HepG2 (cell line): ENCODE results near the gene EPN3. TPM values are rescaled to one million over a fixed set of nuclear protein-coding genes. Genes with fewer than 3 reads are reported as not detected.

Experiments used
- CENPBD1 ChIP-seq: sonication (generic); formaldehyde crosslinking; IDR thresholded peaks from 2 replicates; pipeline ENCODE4 v1.8.0; 2022; ENCODE audit warnings: missing genetic modification reagents, low read depth, mild to moderate bottlenecking, borderline replicate concordance
- HMG20B ChIP-seq: conservative IDR thresholded peaks from 2 replicates; pipeline ENCODE4 v1.6.1; 2016; ENCODE audit warnings: missing genetic modification reagents, missing compliant biosample characterization
- KAT7 ChIP-seq: IDR thresholded peaks from 2 replicates; pipeline ENCODE4 v1.6.1; 2018; ENCODE audit warnings: borderline replicate concordance, missing compliant biosample characterization
- KIAA2018 ChIP-seq: sonication (generic); formaldehyde crosslinking; IDR thresholded peaks from 2 replicates; pipeline ENCODE4 v1.5.0; 2020; ENCODE audit warnings: mild to moderate bottlenecking, missing genetic modification reagents, borderline replicate concordance
- LRRFIP1 ChIP-seq: sonication (generic); formaldehyde crosslinking; conservative IDR thresholded peaks from 2 replicates; pipeline ENCODE4 v1.4.0; 2020; ENCODE audit warnings: missing genetic modification reagents
- PPARG ChIP-seq: conservative IDR thresholded peaks from 2 replicates; pipeline ENCODE4 v1.6.1; 2016; ENCODE audit warnings: missing biosample characterization, missing genetic modification reagents
- RXRA ChIP-seq: sonication (generic); formaldehyde crosslinking; IDR thresholded peaks from 2 replicates; pipeline ENCODE4 v1.5.1; 2020; ENCODE audit warnings: missing genetic modification reagents
- ZFY ChIP-seq: sonication (generic); formaldehyde crosslinking; IDR thresholded peaks from 2 replicates; pipeline ENCODE4 v1.4.0; 2020; ENCODE audit warnings: missing genetic modification reagents
- ZHX1 ChIP-seq: sonication (generic); formaldehyde crosslinking; IDR thresholded peaks from 2 replicates; pipeline ENCODE4 v1.8.1; 2022; ENCODE audit warnings: low read depth, mild to moderate bottlenecking, missing genetic modification reagents
- ZMAT5 ChIP-seq: sonication (generic); formaldehyde crosslinking; IDR thresholded peaks from 2 replicates; pipeline ENCODE4 v1.5.0; 2020; ENCODE audit warnings: mild to moderate bottlenecking, low read depth, missing genetic modification reagents, borderline replicate concordance
- ZNF672 ChIP-seq: sonication (generic); formaldehyde crosslinking; IDR thresholded peaks from 2 replicates; pipeline ENCODE4 v1.8.1; 2022; ENCODE audit warnings: missing genetic modification reagents
- ZNF782 ChIP-seq: sonication (generic); formaldehyde crosslinking; IDR thresholded peaks from 2 replicates; pipeline ENCODE4 v1.4.0; 2020; ENCODE audit warnings: missing genetic modification reagents, mild to moderate bottlenecking, borderline replicate concordance
- ZNF790 ChIP-seq: sonication (generic); formaldehyde crosslinking; IDR thresholded peaks from 2 replicates; pipeline ENCODE4 v1.8.0; 2022; ENCODE audit warnings: missing genetic modification reagents, mild to moderate bottlenecking, borderline replicate concordance
- polyA plus RNA-seq, 8 experiments: library from polyadenylated mRNA; depleted of rRNA in 3 of 8; stranded (reverse) in 7 of 8; unstranded in 1 of 8; fragments of >200 nt; fragmentation: Illumina TruSeq in 4 of 8; extraction: Trizol in 4 of 8; gene quantifications; 2 replicates each; pipeline versions ENCODE4 v1.2.1 to v1.2.3, GENCODE V29; 2011 to 2016; ENCODE audit warnings: low read depth in 4 of 8, missing spikeins in 1 of 8, mixed read lengths in 1 of 8; ENCODE audit not compliant: insufficient read depth in 1 of 8
- total RNA-seq, 5 experiments: library from RNA; depleted of rRNA; stranded (reverse); fragments of >200 nt; fragmentation: Illumina TruSeq; extraction: Trizol; gene quantifications; 2 replicates each; pipeline ENCODE4 v1.2.3, GENCODE V29; 2016; ENCODE audit warnings: low read depth in 1 of 5

EPN3 gene
- total and polyA plus RNA-seq, 2 of the 13 experiments (the other 11 are each of a cell fraction or from before 2014, with no cell fraction given), result 0.11 to 0.95 TPM

GRCh38 chr17:50538549-50539410 is 6.2 kb downstream of the EPN3 start (continued):
- TF ChIP-seq ZNF672 (CRISPR knock-in tag) (no peak), ZNF790 (CRISPR knock-in tag) (no peak), PPARG (CRISPR knock-in tag) (peak; percentile 93), LRRFIP1 (CRISPR knock-in tag) (no peak), KAT7 (CRISPR knock-in tag) (no peak), ZMAT5 (CRISPR knock-in tag) (no peak), KIAA2018 (CRISPR knock-in tag) (no peak), RXRA (CRISPR knock-in tag) (peak; percentile 62), ZHX1 (0 out of 2 replicates have a peak, but pooled peaks have one; percentile 55), ZFY (CRISPR knock-in tag) (peak; percentile 81), ZNF782 (CRISPR knock-in tag) (0 out of 2 replicates have a peak, but pooled peaks have one; percentile 28), HMG20B (no peak), CENPBD1 (no peak)
